Kidney (tissue), 14 donors: ENCODE results near the gene GDF15. TPM values are rescaled to one million over a fixed set of nuclear protein-coding genes. Genes with fewer than 3 reads are reported as not detected.

Experiments
- DNase-seq, 5 donors: peaks; one replicate each; pipeline ENCODE4 v3.0.0-alpha.2; 2013 to 2020
- FAIRE-seq: peaks from 2 replicates; lab custom pipeline; 2012; peaks lifted over from hg19 to GRCh38; lab: Jason Lieb, UNC
- H3K27ac ChIP-seq, 2 donors: one replicate each; pipeline ENCODE4 v1.7.0; 2013; ENCODE audit warnings: low read depth in 2 of 2, low read length in 2 of 2, inconsistent platforms in 1 of 2
- H3K27me3 ChIP-seq: one replicate; pipeline ENCODE4 v1.7.1; 2013; ENCODE audit warnings: low read length, inconsistent platforms; ENCODE audit not compliant: control insufficient read depth, insufficient read depth
- H3K36me3 ChIP-seq, 3 donors: one replicate each; pipeline versions ENCODE4 v1.7.0 to v1.7.1; 2013; ENCODE audit warnings: low read length in 3 of 3, control low read depth in 1 of 3, inconsistent platforms in 1 of 3; ENCODE audit not compliant: insufficient read depth in 3 of 3, control insufficient read depth in 2 of 3
- H3K4me1 ChIP-seq, 3 donors: one replicate each; pipeline versions ENCODE4 v1.7.0 to v1.7.1; 2013; ENCODE audit warnings: low read length in 3 of 3, inconsistent platforms in 1 of 3, low read depth in 1 of 3; ENCODE audit not compliant: control insufficient read depth in 2 of 3, insufficient read depth in 2 of 3
- H3K4me3 ChIP-seq, 3 donors: one replicate each; pipeline versions ENCODE4 v1.7.0 to v1.8.1; 2013; ENCODE audit warnings: low read length in 3 of 3, control low read depth in 1 of 3, inconsistent platforms in 1 of 3
- H3K9ac ChIP-seq, 3 donors: one replicate each; pipeline versions ENCODE4 v1.7.0 to v1.7.1; 2013; ENCODE audit warnings: low read length in 3 of 3, control low read depth in 1 of 3, inconsistent platforms in 1 of 3
- H3K9me3 ChIP-seq, 3 donors: one replicate each; pipeline versions ENCODE4 v1.7.0 to v1.7.1; 2013; ENCODE audit warnings: low read length in 3 of 3, control low read depth in 1 of 3, inconsistent platforms in 1 of 3; ENCODE audit not compliant: control insufficient read depth in 2 of 3, insufficient read depth in 1 of 3
- intact Hi-C: fragments of 100-400 bp; cut with DNase I; formaldehyde crosslinking; loops from one replicate; pipeline ENCODE4 v1.11.1; 2022
- polyA plus RNA-seq: library from polyadenylated mRNA; stranded (reverse); fragments of 350-450 nt; fragmentation: Illumina TruSeq; extraction: RNeasy Lipid Tissue Mini Kit (QIAGEN cat#74804); gene quantifications from one replicate; pipeline ENCODE4 v1.2.3, GENCODE V29; 2014; ENCODE audit warnings: low read depth, low replicate concordance; ENCODE audit not compliant: insufficient read depth
- total RNA-seq: library from RNA; stranded (reverse); fragmentation: NEBNext Ultra II Directional; extraction: Animal tissue kit (Norgen Biotek cat#: 25700); gene quantifications from one replicate; pipeline ENCODE4 v1.2.1, GENCODE V29; 2021
- TF ChIP-seq, protein P1 (sequence below): IDR thresholded peaks from 3 replicates; pipeline ENCODE4 v1.5.1; 2012; ENCODE audit warnings: mild to moderate bottlenecking, moderate library complexity, borderline replicate concordance; ENCODE audit not compliant: insufficient read depth; ENCODE audit errors: extremely low read depth
- donor health status: control.
- donor health status: control.
- donor health status: control.
- donor health status: control.
- donor health status: control.
- donor health status: DM: yes; HTN: yes; CAD: no.
- donor health status: Normal renal cell carcinoma (clear cell type).

Gene GDF15
- total and polyA plus RNA-seq, 2 donors from 2014 or later, result 51.2 to 154 TPM

DNA sequence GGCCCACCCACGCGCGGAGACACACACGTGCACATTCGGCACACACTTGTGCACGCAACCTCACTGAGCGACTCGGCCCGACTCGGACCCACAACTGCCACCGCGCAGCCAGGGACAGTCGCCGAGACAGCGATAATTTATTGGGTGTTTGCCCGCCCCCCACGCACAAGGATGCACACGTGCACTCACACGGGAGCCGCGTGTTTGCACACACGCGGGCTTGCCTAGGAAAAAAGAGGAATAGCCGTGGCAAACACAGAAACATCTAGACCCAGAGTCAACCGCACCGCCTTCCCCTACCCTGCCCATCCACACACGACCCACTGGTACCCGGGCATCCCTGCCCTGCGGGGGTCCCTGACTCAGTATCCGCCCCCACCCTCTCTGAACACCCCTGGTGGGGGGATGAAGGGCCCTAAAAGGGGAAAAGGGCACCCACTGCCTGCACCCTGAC lies 32.1 kb downstream of the GDF15 start:
- FAIRE-seq, result no peak
- intact Hi-C loops, result no loop called here
- Histone ChIP-seq H3K4me1 (peaks cover 3 to 39% (median 11%) of the 10 kb centered on the region in 3 donors), H3K27me3 (no peaks in the 10 kb centered on the region), H3K36me3 (no peaks in the 10 kb centered on the region), H3K9ac (peak overlapping the region in 1 of 3 donors; percentile 21), H3K9me3 (no peaks in the 10 kb centered on the region), H3K4me3 (peak overlapping the region in 2 of 3 donors; percentile 23 to 52), H3K27ac (peak overlapping the region; percentile 82 to 95)
- peak in 2 of 5 donors; percentile 84 to 89 for DNase-seq
- TF ChIP-seq, protein P1, sequence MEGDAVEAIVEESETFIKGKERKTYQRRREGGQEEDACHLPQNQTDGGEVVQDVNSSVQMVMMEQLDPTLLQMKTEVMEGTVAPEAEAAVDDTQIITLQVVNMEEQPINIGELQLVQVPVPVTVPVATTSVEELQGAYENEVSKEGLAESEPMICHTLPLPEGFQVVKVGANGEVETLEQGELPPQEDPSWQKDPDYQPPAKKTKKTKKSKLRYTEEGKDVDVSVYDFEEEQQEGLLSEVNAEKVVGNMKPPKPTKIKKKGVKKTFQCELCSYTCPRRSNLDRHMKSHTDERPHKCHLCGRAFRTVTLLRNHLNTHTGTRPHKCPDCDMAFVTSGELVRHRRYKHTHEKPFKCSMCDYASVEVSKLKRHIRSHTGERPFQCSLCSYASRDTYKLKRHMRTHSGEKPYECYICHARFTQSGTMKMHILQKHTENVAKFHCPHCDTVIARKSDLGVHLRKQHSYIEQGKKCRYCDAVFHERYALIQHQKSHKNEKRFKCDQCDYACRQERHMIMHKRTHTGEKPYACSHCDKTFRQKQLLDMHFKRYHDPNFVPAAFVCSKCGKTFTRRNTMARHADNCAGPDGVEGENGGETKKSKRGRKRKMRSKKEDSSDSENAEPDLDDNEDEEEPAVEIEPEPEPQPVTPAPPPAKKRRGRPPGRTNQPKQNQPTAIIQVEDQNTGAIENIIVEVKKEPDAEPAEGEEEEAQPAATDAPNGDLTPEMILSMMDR, result no peak

DNA sequence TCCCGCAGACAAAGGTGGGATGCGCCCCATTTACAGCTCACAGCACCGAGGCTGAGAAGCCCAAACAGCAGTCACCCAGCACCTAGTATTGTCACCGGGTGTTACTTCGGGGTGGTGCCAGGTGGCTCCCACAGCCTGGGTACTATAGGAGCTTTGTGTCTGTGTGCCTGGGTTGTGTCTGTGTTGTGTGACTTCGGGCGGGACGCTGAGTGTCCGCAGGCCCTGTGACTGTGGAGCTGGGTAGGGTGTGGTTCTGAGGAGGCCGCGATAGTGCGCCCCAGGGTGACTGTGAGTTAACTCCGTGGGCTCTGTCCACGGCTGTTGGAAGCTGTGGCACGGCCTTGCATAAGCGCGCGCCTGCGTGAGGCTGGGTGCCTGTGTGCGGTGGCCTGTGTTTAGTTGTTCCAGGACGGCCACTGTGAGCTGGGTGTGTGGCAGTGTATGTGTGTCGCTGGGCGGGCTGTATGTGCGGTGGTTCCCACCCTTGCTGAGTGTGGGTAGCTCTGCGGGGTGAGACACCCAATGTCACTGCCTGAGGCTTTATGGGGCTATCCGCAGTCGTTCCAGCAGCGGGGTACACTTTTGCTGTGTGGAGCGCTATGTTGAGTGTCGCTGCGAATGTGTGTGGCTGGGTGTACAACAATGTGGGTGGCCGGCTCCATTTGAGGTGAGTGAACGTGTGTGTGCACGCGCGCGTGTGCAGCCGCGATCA lies 32.7 kb downstream of the GDF15 start:
- peak overlapping the region; percentile 82 to 95 for H3K27ac ChIP-seq
- no peaks in the 10 kb centered on the region for H3K9me3 ChIP-seq
- H3K4me3 ChIP-seq, result peak overlapping the region; percentile 43 to 52 (median 45)
- TF ChIP-seq, protein P1, result no peak
- FAIRE-seq (no peak), DNase-seq (peak in 2 of 5 donors; percentile 86 to 87)
- peak overlapping the region in 2 of 3 donors; percentile 21 to 27 for H3K9ac ChIP-seq
- peaks cover 3 to 41% (median 11%) of the 10 kb centered on the region in 3 donors for H3K4me1 ChIP-seq
- intact Hi-C loops, result no loop called here
- no peaks in the 10 kb centered on the region for H3K36me3 ChIP-seq
- H3K27me3 ChIP-seq, result no peaks in the 10 kb centered on the region

DNA sequence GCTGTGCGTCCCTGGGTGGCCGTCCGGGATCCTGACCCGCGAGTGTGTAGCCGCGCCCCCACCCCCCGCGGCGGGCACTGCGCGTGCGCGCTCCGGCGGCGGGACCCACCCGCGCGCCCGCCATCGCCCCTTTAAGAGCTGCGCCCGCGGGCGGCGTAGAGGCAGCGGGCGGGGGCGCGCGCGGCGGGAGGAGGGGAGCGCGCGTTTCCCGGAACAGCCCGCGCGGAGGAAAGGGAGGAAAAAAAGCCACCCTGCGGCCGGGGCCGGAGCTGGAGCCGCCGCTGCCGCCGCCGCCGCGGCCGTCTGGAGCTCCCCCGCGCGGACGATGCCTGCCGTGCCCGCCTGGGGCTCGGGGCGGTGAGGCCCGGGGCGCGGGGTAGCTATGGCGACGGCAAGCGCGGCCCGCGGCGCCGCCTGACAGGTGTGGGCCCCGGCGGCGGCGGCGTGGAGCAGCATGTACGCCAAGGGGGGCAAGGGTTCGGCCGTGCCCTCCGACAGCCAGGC lies 33.3 kb downstream of the GDF15 start, which contains the start of gene SSBP4:
Gene SSBP4 (plus strand): TSS at position 204 of the 504 bp plus-strand sequence. CDS start 251 bp downstream, at position 455.
- FAIRE-seq (no peak), DNase-seq (peak; percentile 82 to 92 (median 90))
- H3K4me3 ChIP-seq, result peak within 1 kb of the TSS; percentile 45 to 59 (median 52)
- peak within 1 kb of the TSS in 2 of 3 donors; percentile 21 to 27 for H3K9ac ChIP-seq
- H3K27ac ChIP-seq, result peak within 1 kb of the TSS; percentile 82 to 95
- intact Hi-C loops, result no loop called here
- H3K27me3 ChIP-seq, result no peaks in the 10 kb centered on the region
- peaks cover 3 to 41% (median 11%) of the 10 kb centered on the region in 3 donors for H3K4me1 ChIP-seq
- no peaks in the 10 kb centered on the region for H3K36me3 ChIP-seq
- H3K9me3 ChIP-seq, result no peaks in the 10 kb centered on the region
- TF ChIP-seq, protein P1, result peak; percentile 33
